Measurements from ENCODE around the gene TGFBR3L.
A peak's percentile ranks its signal among the peaks of the same experiment; 100 is the strongest.

TGFBR3L gene

GRCh38 chr19:7942981-7943443, 28.4 kb downstream of the TGFBR3L start (continued):
- no peak for TF ChIP-seq ZBTB8A (tag by site-specific recombination; IDR thresholded peaks at IDR 0.05)
- TF ChIP-seq ZBTB48 (tag by site-specific recombination; IDR thresholded peaks at IDR 0.05) = 0 out of 2 replicates have a peak, but pooled peaks have one; percentile 46
- TF ChIP-seq MEIS1 (CRISPR knock-in tag; IDR thresholded peaks at IDR 0.05; ENCODE audit: borderline replicate concordance) = no peak
- TF ChIP-seq, protein P1, sequence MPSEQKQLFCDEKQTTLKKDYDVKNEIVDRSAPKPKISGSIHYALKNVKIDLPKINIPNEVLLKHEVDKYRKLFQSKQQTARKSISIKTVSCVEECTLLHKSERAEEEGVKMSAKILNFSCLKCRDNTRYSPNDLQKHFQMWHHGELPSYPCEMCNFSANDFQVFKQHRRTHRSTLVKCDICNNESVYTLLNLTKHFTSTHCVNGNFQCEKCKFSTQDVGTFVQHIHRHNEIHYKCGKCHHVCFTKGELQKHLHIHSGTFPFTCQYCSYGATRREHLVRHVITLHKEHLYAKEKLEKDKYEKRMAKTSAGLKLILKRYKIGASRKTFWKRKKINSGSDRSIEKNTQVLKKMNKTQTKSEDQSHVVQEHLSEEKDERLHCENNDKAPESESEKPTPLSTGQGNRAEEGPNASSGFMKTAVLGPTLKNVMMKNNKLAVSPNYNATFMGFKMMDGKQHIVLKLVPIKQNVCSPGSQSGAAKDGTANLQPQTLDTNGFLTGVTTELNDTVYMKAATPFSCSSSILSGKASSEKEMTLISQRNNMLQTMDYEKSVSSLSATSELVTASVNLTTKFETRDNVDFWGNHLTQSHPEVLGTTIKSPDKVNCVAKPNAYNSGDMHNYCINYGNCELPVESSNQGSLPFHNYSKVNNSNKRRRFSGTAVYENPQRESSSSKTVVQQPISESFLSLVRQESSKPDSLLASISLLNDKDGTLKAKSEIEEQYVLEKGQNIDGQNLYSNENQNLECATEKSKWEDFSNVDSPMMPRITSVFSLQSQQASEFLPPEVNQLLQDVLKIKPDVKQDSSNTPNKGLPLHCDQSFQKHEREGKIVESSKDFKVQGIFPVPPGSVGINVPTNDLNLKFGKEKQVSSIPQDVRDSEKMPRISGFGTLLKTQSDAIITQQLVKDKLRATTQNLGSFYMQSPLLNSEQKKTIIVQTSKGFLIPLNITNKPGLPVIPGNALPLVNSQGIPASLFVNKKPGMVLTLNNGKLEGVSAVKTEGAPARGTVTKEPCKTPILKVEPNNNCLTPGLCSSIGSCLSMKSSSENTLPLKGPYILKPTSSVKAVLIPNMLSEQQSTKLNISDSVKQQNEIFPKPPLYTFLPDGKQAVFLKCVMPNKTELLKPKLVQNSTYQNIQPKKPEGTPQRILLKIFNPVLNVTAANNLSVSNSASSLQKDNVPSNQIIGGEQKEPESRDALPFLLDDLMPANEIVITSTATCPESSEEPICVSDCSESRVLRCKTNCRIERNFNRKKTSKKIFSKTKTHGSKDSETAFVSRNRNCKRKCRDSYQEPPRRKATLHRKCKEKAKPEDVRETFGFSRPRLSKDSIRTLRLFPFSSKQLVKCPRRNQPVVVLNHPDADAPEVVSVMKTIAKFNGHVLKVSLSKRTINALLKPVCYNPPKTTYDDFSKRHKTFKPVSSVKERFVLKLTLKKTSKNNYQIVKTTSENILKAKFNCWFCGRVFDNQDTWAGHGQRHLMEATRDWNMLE (tag by site-specific recombination; conservative IDR thresholded peaks at IDR 0.05; ENCODE audit: low read depth) = no peak

DNA sequence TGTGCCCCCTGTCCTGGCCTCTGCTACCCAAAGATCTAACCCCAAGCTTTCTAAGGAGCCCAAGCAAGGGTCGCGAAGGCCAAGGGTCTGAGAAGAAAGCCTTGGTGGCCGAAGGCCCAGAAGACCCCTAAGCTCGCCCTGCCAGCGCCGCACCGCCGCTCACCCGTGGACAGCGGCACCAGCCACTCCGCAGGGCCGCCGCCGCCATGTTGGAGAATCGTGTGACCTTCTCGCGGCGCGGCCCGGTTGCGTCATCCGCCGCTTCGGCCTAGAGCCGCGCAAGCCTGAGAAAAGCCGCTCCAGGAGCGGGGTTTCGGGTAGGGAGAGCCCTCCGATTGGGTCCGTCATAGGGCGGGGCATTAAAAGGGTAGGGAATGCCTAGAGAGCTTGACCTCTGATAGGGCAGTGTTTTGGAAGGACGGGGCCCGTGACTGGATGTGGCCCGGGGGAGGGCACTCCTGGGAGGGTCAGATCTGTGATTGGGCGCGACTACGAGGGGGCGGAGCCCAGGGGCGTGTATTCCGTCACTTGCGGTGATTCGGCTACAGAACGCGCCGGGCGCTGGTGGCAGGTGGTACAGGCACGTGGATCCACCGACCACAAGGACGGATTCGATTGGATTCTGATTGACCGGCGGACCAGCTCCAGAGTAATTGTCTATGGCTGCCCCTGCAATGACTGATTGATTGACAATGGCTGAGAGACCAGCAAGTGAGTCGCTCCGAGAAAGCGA, 29.0 kb downstream of the TGFBR3L start, which contains the start of gene TIMM44:
TIMM44 (minus strand) TSS at position 223 of the 733 bp plus-strand sequence; CDS start at position 208, 15 bp downstream.
- Histone ChIP-seq H3K36me3 (ENCODE audit: control insufficient read depth in 2 of 2, insufficient read depth in 1 of 2, low read length in 2 of 2) (peaks cover 0 to 30% of the 10 kb centered on the region in 2 experiments; a peak in 2 of 3 replicates), H3K9me3 (ENCODE audit: control insufficient read depth, insufficient read depth, low read depth, low read length) (no peaks in the 10 kb centered on the region), H3K27ac (ENCODE audit: extremely low read depth, low read depth, low read length) (peak within 1 kb of the TSS; percentile 90), H3K4me1 (ENCODE audit: control insufficient read depth, insufficient read depth, low read length) (no peaks in the 10 kb centered on the region), H3K4me3 (ENCODE audit: low read depth, low read length) (peak within 1 kb of the TSS; percentile 99)
- POLR2A ChIA-PET = interaction anchor here (0.5 to 4.2 kb wide), 40 partner anchors 9 to 874 kb away, joined by 3 to 60 read pairs (median 4); partner anchors contain the start of genes CCL25, CTXN1, ELAVL1 and MAP2K7
- CTCF ChIA-PET = interaction anchor here (0.5 to 2.6 kb wide), 37 partner anchors 9 to 567 kb away, joined by 3 to 26 read pairs (median 5); partner anchors contain the start of genes CTXN1, MAP2K7 and SNAPC2
- TF ChIP-seq ZNF654 (tag by site-specific recombination; IDR thresholded peaks at IDR 0.05; ENCODE audit: low read depth) (no peak), MZF1 (tag by site-specific recombination; IDR thresholded peaks at IDR 0.05; ENCODE audit: borderline replicate concordance) (no peak), GLIS1 (tag by site-specific recombination; IDR thresholded peaks at IDR 0.05) (peak; percentile 22; the same call in 1 of the 2 replicates), ZNF133 (tag by site-specific recombination; IDR thresholded peaks at IDR 0.05) (no peak), SP7 (tag by site-specific recombination; IDR thresholded peaks at IDR 0.05) (0 out of 2 replicates have a peak, but pooled peaks have one; percentile 38), ZNF211 (tag by site-specific recombination; IDR thresholded peaks at IDR 0.05; ENCODE audit: low read depth) (no peak), ZNF324 (tag by site-specific recombination; IDR thresholded peaks at IDR 0.05) (peak; percentile 83), KLF7 (tag by site-specific recombination; IDR thresholded peaks at IDR 0.05; ENCODE audit: borderline replicate concordance) (peak; percentile 53; the same call in 1 of the 2 replicates), ZFP3 (tag by site-specific recombination; IDR thresholded peaks at IDR 0.05; ENCODE audit: low read depth) (no peak), KLF16 (tag by site-specific recombination; IDR thresholded peaks at IDR 0.05) (peak; percentile 61; the same call in 1 of the 2 replicates), ZNF610 (tag by site-specific recombination; IDR thresholded peaks at IDR 0.05; ENCODE audit: borderline replicate concordance) (peak; percentile 93), ZNF391 (tag by site-specific recombination; IDR thresholded peaks at IDR 0.05; ENCODE audit: borderline replicate concordance, low read depth) (peak; percentile 59; the same call in 1 of the 2 replicates), ZNF169 (tag by site-specific recombination; IDR thresholded peaks at IDR 0.05) (no peak), ZNF76 (tag by site-specific recombination; IDR thresholded peaks at IDR 0.05; ENCODE audit: borderline replicate concordance, low read depth) (peak; percentile 54; the same call in 1 of the 2 replicates), ZSCAN30 (tag by site-specific recombination; IDR thresholded peaks at IDR 0.05) (peak; percentile 55), ZNF23 (tag by site-specific recombination; IDR thresholded peaks at IDR 0.05; ENCODE audit: borderline replicate concordance) (no peak)
- TF ChIP-seq, protein P2, sequence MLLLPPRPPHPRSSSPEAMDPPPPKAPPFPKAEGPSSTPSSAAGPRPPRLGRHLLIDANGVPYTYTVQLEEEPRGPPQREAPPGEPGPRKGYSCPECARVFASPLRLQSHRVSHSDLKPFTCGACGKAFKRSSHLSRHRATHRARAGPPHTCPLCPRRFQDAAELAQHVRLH (tag by site-specific recombination; IDR thresholded peaks at IDR 0.05) = peak; percentile 13; the same call in 1 of the 2 replicates
- TF ChIP-seq, protein P3, sequence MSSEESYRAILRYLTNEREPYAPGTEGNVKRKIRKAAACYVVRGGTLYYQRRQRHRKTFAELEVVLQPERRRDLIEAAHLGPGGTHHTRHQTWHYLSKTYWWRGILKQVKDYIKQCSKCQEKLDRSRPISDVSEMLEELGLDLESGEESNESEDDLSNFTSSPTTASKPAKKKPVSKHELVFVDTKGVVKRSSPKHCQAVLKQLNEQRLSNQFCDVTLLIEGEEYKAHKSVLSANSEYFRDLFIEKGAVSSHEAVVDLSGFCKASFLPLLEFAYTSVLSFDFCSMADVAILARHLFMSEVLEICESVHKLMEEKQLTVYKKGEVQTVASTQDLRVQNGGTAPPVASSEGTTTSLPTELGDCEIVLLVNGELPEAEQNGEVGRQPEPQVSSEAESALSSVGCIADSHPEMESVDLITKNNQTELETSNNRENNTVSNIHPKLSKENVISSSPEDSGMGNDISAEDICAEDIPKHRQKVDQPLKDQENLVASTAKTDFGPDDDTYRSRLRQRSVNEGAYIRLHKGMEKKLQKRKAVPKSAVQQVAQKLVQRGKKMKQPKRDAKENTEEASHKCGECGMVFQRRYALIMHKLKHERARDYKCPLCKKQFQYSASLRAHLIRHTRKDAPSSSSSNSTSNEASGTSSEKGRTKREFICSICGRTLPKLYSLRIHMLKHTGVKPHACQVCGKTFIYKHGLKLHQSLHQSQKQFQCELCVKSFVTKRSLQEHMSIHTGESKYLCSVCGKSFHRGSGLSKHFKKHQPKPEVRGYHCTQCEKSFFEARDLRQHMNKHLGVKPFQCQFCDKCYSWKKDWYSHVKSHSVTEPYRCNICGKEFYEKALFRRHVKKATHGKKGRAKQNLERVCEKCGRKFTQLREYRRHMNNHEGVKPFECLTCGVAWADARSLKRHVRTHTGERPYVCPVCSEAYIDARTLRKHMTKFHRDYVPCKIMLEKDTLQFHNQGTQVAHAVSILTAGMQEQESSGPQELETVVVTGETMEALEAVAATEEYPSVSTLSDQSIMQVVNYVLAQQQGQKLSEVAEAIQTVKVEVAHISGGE (tag by site-specific recombination; conservative IDR thresholded peaks at IDR 0.05; ENCODE audit: low read depth) = no peak
- TF ChIP-seq, protein P4, sequence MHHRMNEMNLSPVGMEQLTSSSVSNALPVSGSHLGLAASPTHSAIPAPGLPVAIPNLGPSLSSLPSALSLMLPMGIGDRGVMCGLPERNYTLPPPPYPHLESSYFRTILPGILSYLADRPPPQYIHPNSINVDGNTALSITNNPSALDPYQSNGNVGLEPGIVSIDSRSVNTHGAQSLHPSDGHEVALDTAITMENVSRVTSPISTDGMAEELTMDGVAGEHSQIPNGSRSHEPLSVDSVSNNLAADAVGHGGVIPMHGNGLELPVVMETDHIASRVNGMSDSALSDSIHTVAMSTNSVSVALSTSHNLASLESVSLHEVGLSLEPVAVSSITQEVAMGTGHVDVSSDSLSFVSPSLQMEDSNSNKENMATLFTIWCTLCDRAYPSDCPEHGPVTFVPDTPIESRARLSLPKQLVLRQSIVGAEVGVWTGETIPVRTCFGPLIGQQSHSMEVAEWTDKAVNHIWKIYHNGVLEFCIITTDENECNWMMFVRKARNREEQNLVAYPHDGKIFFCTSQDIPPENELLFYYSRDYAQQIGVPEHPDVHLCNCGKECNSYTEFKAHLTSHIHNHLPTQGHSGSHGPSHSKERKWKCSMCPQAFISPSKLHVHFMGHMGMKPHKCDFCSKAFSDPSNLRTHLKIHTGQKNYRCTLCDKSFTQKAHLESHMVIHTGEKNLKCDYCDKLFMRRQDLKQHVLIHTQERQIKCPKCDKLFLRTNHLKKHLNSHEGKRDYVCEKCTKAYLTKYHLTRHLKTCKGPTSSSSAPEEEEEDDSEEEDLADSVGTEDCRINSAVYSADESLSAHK (tag by site-specific recombination; IDR thresholded peaks at IDR 0.05) = 0 out of 2 replicates have a peak, but pooled peaks have one; percentile 35
